HCT116 (cell line): ENCODE results near the gene ZNF451. TPM values are rescaled to one million over a fixed set of nuclear protein-coding genes. Genes with fewer than 3 reads are reported as not detected.

Experiments used
- total RNA-seq: library from RNA; stranded (reverse); gene quantifications from one replicate; pipeline ENCODE4 v1.2.1, GENCODE V29; 2021; ENCODE audit not compliant: unreplicated experiment

The ZNF451 gene
- total RNA-seq, 1 experiment from 2014 or later: 49.1 TPM

Other genes with a start within 250 kb of the ZNF451 start
- gene BEND6, start 135.1 kb upstream of the ZNF451 start, total RNA-seq: 4.0 TPM
- 12.7 TPM for gene KIAA1586, start 43.5 kb upstream of the ZNF451 start, total RNA-seq
- gene BAG2, start 82.1 kb downstream of the ZNF451 start, total RNA-seq: 13.5 TPM
- 11.7 TPM for gene RAB23, start 132.1 kb downstream of the ZNF451 start, total RNA-seq
- 44.0 TPM for gene PRIM2, start 227.4 kb downstream of the ZNF451 start, total RNA-seq